Measurements from ENCODE around the gene CUL9. TPM values are rescaled to one million over a fixed set of nuclear protein-coding genes. Genes with fewer than 3 reads are reported as not detected.

CUL9 gene
- total and polyA plus RNA-seq, 2 donors from 2014 or later = 34.7 to 47.3 TPM

GRCh38 chr6:43180058-43180457 lies 1.9 kb upstream of the CUL9 start:
- peaks cover 2 to 17% (median 7%) of the 10 kb centered on the region in 3 donors for H3K4me1 ChIP-seq (ENCODE audit: control insufficient read depth in 2 of 3, insufficient read depth in 2 of 3, low read depth in 1 of 3, low read length in 3 of 3)
- H3K9ac ChIP-seq (ENCODE audit: low read length in 3 of 3) = no peak overlapping the region
- H3K27ac ChIP-seq (ENCODE audit: low read depth in 2 of 2, low read length in 2 of 2) = no peak overlapping the region
- DNase-seq (no peak), FAIRE-seq (no peak)
- H3K9me3 ChIP-seq (ENCODE audit: control insufficient read depth in 2 of 3, insufficient read depth in 1 of 3, low read length in 3 of 3) = no peaks in the 10 kb centered on the region
- H3K27me3 ChIP-seq (ENCODE audit: control insufficient read depth, insufficient read depth, low read length) = no peaks in the 10 kb centered on the region
- no peak overlapping the region for H3K4me3 ChIP-seq (ENCODE audit: low read length in 3 of 3)
- peaks cover 16 to 37% (median 21%) of the 10 kb centered on the region in 3 donors for H3K36me3 ChIP-seq (ENCODE audit: control insufficient read depth in 2 of 3, insufficient read depth in 3 of 3, low read length in 3 of 3)
- TF ChIP-seq, protein P1, sequence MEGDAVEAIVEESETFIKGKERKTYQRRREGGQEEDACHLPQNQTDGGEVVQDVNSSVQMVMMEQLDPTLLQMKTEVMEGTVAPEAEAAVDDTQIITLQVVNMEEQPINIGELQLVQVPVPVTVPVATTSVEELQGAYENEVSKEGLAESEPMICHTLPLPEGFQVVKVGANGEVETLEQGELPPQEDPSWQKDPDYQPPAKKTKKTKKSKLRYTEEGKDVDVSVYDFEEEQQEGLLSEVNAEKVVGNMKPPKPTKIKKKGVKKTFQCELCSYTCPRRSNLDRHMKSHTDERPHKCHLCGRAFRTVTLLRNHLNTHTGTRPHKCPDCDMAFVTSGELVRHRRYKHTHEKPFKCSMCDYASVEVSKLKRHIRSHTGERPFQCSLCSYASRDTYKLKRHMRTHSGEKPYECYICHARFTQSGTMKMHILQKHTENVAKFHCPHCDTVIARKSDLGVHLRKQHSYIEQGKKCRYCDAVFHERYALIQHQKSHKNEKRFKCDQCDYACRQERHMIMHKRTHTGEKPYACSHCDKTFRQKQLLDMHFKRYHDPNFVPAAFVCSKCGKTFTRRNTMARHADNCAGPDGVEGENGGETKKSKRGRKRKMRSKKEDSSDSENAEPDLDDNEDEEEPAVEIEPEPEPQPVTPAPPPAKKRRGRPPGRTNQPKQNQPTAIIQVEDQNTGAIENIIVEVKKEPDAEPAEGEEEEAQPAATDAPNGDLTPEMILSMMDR (IDR thresholded peaks at IDR 0.05; ENCODE audit: borderline replicate concordance, extremely low read depth, insufficient read depth) = no peak
- intact Hi-C loops (cut with DNase I) = no loop called here

GRCh38 chr6:43180985-43181384 lies 1.0 kb upstream of the CUL9 start:
- H3K4me1 ChIP-seq (ENCODE audit: control insufficient read depth in 2 of 3, insufficient read depth in 2 of 3, low read depth in 1 of 3, low read length in 3 of 3) = peaks cover 2 to 16% (median 5%) of the 10 kb centered on the region in 3 donors
- peak overlapping the region in 1 of 3 donors; percentile 10 for H3K9ac ChIP-seq (ENCODE audit: low read length in 3 of 3)
- no peak overlapping the region for H3K4me3 ChIP-seq (ENCODE audit: low read length in 3 of 3)
- intact Hi-C loops (cut with DNase I) = no loop called here
- no peak overlapping the region for H3K27ac ChIP-seq (ENCODE audit: low read depth in 2 of 2, low read length in 2 of 2)
- FAIRE-seq (no peak), DNase-seq (peak in 4 of 5 donors; percentile 30 to 63 (median 52))
- H3K9me3 ChIP-seq (ENCODE audit: control insufficient read depth in 2 of 3, insufficient read depth in 1 of 3, low read length in 3 of 3) = no peaks in the 10 kb centered on the region
- H3K36me3 ChIP-seq (ENCODE audit: control insufficient read depth in 2 of 3, insufficient read depth in 3 of 3, low read length in 3 of 3) = peaks cover 6 to 28% (median 17%) of the 10 kb centered on the region in 3 donors
- H3K27me3 ChIP-seq (ENCODE audit: control insufficient read depth, insufficient read depth, low read length) = no peaks in the 10 kb centered on the region
- TF ChIP-seq, protein P1 (IDR thresholded peaks at IDR 0.05; ENCODE audit: borderline replicate concordance, extremely low read depth, insufficient read depth) = no peak

- TF ChIP-seq, protein P1 (IDR thresholded peaks at IDR 0.05; ENCODE audit: borderline replicate concordance, extremely low read depth, insufficient read depth) = no peak
- Histone ChIP-seq H3K27ac (ENCODE audit: low read depth in 2 of 2, low read length in 2 of 2) (peak overlapping the region; percentile 34 to 55), H3K4me3 (ENCODE audit: low read length in 3 of 3) (peak overlapping the region; percentile 82 to 87 (median 85)), H3K36me3 (ENCODE audit: control insufficient read depth in 2 of 3, insufficient read depth in 3 of 3, low read length in 3 of 3) (peaks cover 5 to 22% (median 18%) of the 10 kb centered on the region in 3 donors), H3K9me3 (ENCODE audit: control insufficient read depth in 2 of 3, insufficient read depth in 1 of 3, low read length in 3 of 3) (no peaks in the 10 kb centered on the region), H3K9ac (ENCODE audit: low read length in 3 of 3) (peak overlapping the region; percentile 57 to 80 (median 77)), H3K4me1 (ENCODE audit: control insufficient read depth in 2 of 3, insufficient read depth in 2 of 3, low read depth in 1 of 3, low read length in 3 of 3) (peaks cover 2 to 16% (median 5%) of the 10 kb centered on the region in 3 donors), H3K27me3 (ENCODE audit: control insufficient read depth, insufficient read depth, low read length) (no peaks in the 10 kb centered on the region)
- no peak for FAIRE-seq
- DNase-seq = no peak
- intact Hi-C loops (cut with DNase I) = no loop called here
Observed at GRCh38 chr6:43181621-43181941, 415 bp upstream of the CUL9 start.

GRCh38 chr6:43183441-43183840 lies 1.4 kb downstream of the CUL9 start:
- TF ChIP-seq, protein P1 (IDR thresholded peaks at IDR 0.05; ENCODE audit: borderline replicate concordance, extremely low read depth, insufficient read depth) = no peak
- no peak overlapping the region for H3K27ac ChIP-seq (ENCODE audit: low read depth in 2 of 2, low read length in 2 of 2)
- no peak for FAIRE-seq
- H3K36me3 ChIP-seq (ENCODE audit: control insufficient read depth in 2 of 3, insufficient read depth in 3 of 3, low read length in 3 of 3) = peaks cover 2 to 19% (median 18%) of the 10 kb centered on the region in 3 donors
- DNase-seq = no peak
- H3K4me3 ChIP-seq (ENCODE audit: low read length in 3 of 3) = no peak overlapping the region
- no peaks in the 10 kb centered on the region for H3K27me3 ChIP-seq (ENCODE audit: control insufficient read depth, insufficient read depth, low read length)
- intact Hi-C loops (cut with DNase I) = no loop called here
- no peak overlapping the region for H3K9ac ChIP-seq (ENCODE audit: low read length in 3 of 3)
- H3K9me3 ChIP-seq (ENCODE audit: control insufficient read depth in 2 of 3, insufficient read depth in 1 of 3, low read length in 3 of 3) = no peaks in the 10 kb centered on the region
- peaks cover 2 to 16% (median 5%) of the 10 kb centered on the region in 3 donors for H3K4me1 ChIP-seq (ENCODE audit: control insufficient read depth in 2 of 3, insufficient read depth in 2 of 3, low read depth in 1 of 3, low read length in 3 of 3)

All from kidney (tissue), 14 donors.